Activated CD4-positive, alpha-beta T cell treated with anti-CD3 and anti-CD28 coated beads, Interleukin-2, amount 50 U/mL, for 48 hours (primary cell): ENCODE results near the gene FAM168B.

Experiments
- DNase-seq, 2 experiments: peaks; one replicate each; pipeline ENCODE4 v3.0.0-alpha.2; 2020

FAM168B gene

DNA sequence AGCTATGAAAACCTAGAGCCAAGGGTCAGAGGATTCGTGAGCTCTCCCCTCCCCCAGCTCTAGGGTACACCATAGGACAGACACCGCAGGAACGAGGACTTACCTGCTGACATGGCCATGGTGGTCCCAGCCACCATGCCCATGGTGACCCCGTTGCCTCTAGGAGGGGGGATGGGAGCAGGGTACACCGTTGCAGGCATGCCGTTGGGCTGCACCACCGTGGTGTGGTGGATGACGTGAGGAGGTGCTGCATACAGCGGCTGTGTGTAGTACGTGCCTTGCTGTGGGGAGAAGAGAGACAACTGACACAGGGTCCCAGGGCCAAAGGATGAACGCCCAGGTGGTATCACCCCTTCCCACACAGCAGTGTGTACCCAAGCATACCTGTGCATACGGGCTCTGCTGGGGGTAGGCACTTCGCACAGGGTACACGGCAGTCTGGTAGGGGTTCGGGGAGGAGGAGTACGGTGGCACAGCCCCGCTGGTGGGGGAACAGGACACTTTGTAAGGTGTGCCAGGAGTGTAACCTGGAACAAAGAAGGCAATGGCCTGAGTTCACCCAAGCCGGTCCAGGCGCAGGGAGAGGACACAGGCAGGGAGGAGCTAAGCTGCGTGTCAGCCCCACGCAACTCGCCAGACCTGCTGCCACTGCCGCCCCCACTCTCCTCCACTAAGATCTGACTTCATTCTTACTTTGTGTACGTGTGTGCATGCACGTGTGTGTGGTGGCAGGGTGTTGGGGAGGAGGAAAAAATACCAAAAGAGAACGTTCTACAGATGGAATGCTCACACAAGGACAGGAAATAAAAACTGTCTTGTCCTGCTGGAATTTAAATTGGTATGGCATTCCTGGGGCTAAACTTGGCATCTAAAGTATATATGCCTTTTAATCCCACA is 37.8 kb downstream of the FAM168B start:
- DNase-seq, result no peak

DNA sequence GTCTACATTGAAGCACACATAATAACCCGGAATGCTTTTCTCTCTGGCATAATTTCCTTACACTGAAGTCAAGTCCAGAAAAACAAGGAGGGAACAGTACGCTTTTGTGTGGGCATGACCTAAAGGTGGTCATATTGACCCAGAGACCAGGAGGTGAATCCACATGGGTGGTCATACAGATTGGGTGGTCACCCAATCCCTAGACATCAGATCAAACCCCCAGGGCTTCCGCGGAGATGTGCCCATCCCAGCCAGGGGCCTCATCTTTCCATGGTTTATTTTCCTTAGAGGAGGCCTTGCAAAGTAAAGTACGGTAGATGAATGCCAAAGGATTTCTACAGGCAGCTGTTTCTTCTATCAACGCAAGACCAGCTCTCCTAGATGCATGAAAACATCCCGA is 38.8 kb downstream of the FAM168B start:
- no peak for DNase-seq

DNA sequence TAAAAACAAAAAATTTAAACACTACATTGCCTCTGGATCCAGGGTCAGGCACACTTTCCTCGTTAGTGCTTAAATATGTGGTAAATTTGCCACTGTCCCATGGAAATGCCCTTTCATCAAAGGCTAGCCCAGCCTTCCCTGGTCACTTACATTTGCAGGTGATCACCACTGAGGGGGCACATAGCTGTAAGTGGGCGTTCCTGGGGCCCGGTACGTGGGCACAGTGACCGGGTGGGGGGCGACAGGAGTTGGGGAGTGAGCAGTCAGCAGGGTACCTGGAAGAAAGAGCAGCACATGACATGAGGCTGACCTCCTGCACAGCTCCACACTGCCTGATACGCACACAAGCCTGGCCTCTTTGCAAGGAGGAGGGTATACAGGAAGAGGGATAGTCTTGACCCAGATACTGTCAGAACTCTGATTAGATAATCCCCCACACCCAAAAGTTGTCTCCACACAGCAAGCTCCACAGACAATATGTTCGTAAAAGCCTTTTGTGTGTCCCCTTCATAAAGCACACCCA is 40.5 kb downstream of the FAM168B start:
- DNase-seq, result no peak

- no peak for DNase-seq
Measured at GRCh38 chr2:131050896-131051295, 42.4 kb downstream of the FAM168B start.

DNA sequence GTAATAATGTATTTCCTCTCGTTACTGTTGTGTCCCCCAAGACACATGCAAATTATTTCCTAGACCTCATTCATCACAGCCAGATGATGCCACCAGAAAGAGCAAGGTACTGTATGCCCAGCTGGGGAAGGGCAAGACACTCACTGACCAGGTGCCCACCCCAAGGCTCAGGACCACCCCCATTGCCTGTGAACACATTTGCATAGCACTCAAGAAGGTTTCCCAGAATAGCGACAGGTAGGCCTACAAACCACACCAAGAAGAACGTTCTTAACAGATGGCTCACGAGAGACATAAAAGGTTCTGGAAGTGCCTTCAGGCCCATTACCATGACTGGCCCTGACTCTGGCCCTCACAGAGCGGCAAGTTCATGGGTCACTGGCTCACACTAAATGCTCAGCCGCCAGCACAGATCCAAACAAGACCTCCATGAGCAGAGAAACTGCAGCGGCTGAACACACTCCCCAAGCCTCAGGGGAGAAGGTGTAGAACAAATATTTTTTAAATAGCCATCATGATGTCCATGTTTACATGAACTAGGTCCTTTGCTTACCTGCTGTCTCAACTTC is 44.0 kb downstream of the FAM168B start:
- DNase-seq, result no peak

DNA sequence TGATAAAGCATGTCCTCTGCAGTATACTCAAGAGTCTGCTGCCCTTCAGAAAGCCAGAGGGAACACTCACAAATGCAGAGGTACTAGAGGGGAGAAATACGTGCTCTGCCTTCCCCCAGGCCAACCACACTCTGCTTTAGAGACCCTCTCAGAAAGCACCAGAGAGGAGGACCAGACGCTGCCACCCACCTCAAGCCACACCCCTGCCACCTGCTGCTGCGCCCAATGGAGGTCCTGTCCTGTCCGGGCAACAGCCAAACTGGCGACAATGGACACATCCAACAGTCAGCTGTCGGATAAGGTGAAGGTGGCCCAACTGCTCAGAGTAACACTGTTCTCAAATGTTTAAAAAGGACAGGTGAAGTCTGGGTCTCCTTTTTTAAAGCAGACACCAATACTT is 44.6 kb downstream of the FAM168B start:
- no peak for DNase-seq

DNA sequence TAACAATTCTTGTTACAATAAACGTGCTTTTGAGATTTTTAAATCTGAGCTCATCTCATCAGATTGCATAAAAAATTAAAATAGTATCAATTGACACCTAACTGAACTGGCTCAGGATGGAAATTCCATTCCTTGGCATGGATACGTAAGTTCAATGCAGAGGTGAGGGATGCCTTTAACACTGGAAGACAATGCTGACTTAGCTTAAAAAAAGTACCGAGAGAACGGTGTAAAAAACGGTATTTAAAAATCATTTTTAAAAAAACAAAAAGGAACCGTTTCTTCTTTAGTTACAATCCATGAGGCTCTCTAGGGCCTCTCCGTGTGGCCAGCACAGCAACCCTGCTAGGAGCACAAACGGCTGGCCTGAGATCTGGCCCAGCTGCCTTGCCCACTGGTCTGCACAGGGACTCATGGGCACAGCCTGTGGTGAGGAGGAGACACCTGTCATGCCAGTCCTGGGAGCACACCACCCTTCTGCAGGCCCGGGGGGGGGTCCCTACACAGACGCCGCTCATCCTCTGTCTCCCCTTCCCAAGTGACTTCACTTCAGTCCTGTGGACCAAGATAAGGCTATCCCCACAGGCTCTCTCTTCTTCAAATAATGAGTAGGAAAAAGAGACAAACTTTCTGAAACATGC is 45.2 kb downstream of the FAM168B start:
- DNase-seq, result no peak

DNA sequence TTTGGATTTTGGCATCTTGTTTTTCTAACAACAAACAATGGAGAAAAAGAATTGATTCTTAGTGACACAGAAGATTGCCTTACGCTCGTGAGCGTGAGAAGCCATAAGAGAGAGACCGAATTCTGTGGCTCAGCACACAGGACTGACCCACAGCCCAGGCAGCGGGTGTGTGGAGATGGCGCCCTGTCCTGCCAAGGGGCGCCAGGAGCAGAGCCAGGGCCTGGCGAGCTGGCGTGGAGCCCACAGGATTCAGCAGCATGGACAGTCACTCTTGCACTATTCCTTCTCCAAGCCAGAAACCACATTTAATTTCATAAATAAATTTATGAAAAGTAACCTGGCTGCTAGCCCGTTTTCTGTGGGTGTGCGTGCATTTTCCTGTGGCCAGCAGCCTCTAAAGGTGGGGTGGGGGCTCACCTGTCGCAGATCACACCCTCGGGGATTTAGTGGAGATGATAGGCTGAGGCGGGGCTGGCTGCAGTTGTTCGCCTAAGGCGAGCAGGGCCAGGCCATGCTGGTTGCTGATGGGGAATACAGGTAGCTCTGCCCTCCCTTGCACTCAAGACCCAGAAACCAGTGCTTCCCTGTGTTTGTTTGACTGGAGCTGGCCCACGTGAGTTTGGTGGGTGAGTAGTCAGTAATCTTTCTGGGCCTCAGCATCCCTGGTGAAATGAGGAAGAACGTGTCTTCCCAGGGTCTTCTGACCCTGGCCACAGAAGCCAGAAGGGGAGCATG is 46.2 kb downstream of the FAM168B start:
- DNase-seq, result no peak

GRCh38 chr2:131046028-131046917 is 47.0 kb downstream of the FAM168B start:
- no peak for DNase-seq

DNA sequence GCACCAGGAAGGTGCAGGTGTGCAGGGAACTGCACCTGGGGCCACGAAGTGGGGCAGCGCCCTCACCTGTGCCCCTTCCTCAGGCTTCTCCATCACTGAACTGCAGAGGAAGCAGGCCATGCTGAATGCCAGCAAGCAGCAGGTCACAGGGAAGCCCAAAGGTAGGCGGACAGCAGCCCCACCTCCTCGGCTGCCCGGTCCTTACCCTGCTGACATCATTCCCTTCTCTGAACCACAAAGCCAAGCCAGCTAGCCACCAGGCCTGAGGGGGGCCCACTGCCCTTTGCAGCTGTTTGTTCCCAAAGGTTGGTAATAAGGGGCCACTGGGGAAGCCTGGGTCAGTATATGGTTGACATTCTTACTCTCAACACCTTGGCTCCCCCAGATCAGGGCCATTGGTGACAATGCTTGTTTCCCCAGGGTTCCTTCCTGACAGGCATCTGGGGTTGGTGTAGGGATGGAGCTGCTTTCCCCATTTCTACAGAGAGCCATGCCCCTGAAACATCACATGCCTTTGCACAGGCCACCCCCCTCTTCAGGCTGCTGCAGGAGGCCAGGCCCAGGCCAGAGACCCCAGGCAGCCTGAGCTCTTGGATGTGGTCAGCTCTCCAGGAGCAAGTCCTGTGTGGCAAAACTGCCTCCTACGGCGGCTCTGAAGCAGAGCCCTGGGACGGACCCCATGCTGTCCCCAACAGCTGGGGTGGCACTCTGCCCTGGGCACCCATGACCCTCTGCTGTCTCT is 47.8 kb downstream of the FAM168B start:
- DNase-seq, result no peak

DNA sequence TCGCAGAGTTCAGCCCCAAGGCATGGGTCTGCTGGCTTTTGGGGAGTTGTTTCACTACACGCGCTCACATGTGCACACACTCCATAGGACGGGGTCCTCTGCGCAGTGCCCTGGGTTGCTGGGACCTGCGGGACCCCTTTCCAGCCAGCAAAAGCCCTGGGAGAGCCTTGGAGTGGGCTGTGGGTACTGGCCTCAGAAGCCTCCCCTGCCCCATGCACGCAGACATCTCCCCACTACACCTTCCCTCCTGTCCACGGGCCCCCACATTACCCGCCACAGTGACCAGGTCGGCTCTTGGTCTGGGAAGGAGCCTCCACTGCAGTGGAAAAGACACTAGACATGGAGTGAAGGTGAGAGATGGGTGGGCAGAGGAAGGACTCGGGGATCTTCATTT is 48.5 kb downstream of the FAM168B start:
- DNase-seq, result no peak

- no peak for DNase-seq
Measured at GRCh38 chr2:131044075-131044756, 49.0 kb downstream of the FAM168B start.

DNA sequence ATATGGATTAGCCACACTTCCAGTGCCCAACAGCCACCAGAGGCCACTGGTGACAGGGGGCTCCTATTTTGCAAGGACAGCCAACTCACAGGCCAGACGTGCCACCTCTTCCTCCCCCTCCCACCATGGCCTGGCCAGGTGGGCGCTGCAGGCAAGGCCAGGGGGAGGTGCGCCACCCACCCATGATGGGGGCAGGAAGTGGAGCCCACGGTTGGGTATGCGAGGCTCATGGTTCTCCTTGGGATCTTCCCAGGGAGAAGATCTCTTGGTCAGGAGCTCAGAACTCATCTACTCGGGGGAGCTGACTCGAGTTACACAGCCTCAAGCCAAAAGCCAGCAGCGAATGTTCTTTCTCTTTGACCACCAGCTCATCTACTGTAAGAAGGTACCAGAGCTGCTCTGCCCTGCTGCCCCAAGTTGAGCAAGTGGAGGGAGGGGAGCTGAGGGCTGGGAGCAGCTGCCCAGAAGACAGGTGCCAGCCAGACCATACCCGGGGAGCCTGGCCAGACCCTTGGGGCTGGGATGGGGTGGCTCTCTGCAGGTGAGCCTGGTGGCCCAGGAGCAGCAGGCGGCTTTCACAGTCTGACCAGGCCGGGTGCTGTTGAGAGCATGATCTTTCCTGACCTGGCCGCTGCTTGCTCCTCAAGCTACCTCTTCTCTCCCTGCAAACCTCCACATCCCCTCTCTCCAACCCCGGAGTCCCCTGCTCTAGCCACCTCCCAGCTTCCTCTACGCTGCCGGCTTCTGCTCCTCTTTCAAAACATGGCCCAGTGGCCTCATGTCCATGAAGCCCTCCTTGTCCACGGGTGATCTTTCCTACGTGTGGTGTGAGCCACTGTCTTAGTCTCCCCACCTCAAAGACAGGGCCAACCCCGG is 49.8 kb downstream of the FAM168B start:
- DNase-seq, result no peak

DNA sequence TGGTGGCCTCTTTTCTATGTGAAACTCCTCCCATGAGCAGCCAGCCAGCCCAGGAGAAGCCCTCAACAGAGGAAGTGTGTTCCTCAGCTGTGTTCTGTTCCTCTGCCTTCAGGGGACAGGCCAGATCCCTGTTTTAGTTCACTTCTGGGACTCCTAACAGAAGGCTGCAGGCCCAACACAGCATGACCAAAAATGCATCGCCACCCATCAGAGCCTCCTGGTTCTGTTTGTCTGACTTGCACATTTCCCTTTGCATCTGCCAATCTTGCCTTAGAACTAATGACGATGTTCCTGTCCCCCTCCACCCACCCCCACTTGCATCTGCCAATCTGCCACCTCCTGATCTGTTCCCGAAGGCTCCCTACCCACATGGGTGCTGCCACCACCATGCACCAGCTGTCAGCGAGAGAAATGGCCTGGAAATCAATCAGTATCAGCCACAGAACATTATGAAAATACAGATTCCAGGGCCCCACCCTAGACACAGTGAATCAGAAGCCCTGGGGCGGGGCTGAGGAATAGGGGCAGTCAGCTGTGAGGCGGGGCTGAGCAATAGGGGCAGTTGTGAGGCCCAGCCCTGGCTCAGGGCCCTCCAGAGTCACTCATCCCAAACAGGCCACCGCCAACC is 51.0 kb downstream of the FAM168B start:
- DNase-seq, result no peak

GRCh38 chr2:131041402-131042147 is 51.7 kb downstream of the FAM168B start:
- DNase-seq, result no peak

DNA sequence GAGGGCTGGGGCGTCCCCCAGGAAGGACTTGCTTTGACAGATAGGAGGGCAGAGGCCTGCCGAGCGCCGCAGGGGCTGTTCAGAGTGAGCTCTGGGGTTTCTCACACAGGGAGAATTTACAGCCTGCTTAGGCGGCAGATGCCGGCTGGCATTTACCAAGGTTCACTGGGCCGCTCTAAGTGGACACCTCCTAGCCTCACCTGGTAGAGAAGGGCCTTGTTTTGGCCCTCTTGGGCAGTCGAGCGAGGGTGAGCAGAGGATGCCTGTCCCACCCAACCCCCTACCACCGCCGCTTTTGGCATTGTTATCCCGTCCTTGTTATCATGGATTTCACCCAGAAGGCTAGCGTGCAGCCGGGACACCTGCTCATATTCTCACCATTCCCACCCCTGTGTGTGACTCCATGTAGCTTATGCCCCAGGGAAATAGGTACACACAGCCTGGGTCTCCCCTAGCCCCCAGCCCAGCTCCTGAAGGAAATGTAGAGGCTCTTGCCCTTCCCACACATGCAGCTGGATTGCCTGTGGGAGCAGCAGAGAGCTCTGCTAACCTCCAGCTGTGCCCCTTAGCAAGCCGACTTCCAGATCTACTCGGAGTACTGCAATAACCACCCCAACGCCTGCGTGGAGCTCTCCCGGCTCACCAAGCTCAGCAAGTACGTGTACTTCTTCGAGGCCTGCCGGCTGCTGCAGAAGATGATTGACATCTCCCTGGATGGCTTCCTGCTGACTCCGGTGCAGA is 52.4 kb downstream of the FAM168B start:
- no peak for DNase-seq

DNA sequence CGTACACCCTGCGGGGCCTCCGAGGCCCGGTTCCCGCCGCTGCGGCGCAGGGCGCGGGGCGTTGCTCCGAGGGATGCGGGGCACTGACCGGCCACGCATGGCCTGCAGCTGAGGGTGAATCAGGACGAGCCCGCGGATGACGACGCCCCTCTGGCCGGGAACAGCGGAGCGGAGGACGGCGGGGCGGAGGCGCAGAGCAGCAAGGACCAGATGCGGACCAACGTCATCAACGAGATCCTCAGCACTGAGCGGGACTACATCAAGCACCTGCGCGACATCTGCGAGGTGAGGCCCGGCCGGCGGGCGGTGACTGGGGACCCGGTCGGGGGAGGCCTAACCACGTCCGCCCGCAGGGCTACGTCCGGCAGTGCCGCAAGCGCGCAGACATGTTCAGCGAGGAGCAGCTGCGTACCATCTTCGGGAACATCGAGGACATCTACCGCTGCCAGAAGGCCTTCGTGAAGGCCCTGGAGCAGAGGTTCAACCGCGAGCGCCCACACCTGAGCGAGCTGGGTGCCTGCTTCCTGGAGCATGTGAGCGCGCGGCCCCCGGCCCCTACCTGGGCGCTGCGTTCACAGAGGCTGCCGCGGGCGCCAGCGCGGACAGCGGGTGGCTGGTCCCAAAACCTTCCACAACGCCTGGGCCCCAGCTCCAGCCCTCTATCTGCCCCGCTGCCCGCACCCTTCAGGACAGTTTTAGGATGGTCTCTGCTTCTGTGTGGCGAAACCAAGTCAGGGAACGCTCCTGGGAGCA is 53.2 kb downstream of the FAM168B start:
- peak in 1 of 2 experiments; percentile 41 for DNase-seq
